Loucy (cell line): ENCODE data around the gene IQCK.

ENCODE experiments used
- H2AFZ ChIP-seq: fragments of 200-600 bp; sonication (generic); 2 replicates; pipeline ENCODE4 v1.6.0; 2016; ENCODE audit warnings: antibody characterized with exemption, mild to moderate bottlenecking, low read length, moderate library complexity
- H3F3A ChIP-seq: fragments of 200-600 bp; 2 replicates; pipeline ENCODE4 v1.6.0; 2016; ENCODE audit warnings: antibody characterized with exemption, low read depth, mild to moderate bottlenecking
- H3K27me3 ChIP-seq: fragments of 200-600 bp; sonication (generic); 2 replicates; pipeline ENCODE4 v1.6.1; 2014; ENCODE audit warnings: low read length, mild to moderate bottlenecking; ENCODE audit not compliant: insufficient read depth, poor library complexity, severe bottlenecking
- H3K36me3 ChIP-seq: fragments of 200-600 bp; sonication (generic); 2 replicates; pipeline ENCODE4 v1.6.1; 2016; ENCODE audit warnings: low read length; ENCODE audit not compliant: insufficient read depth
- H3K4me1 ChIP-seq: fragments of 200-600 bp; sonication (generic); 2 replicates; pipeline ENCODE4 v1.5.1; 2014; ENCODE audit warnings: low read length, mild to moderate bottlenecking; ENCODE audit not compliant: insufficient read depth, poor library complexity, severe bottlenecking
- H3K4me2 ChIP-seq: fragments of 200-600 bp; sonication (generic); 2 replicates; pipeline ENCODE4 v1.6.0; 2014; ENCODE audit warnings: antibody characterized with exemption, low read length, low read depth, mild to moderate bottlenecking; ENCODE audit not compliant: poor library complexity, severe bottlenecking
- H3K4me3 ChIP-seq: fragments of 200-600 bp; sonication (generic); 2 replicates; pipeline ENCODE4 v1.5.1; 2014; ENCODE audit warnings: low read length, mild to moderate bottlenecking, mixed read lengths; ENCODE audit not compliant: poor library complexity, severe bottlenecking
- H3K79me2 ChIP-seq: fragments of 200-600 bp; sonication (generic); 2 replicates; pipeline ENCODE4 v1.6.1; 2014; ENCODE audit warnings: low read length; ENCODE audit not compliant: insufficient read depth
- H3K9ac ChIP-seq: fragments of 200-600 bp; sonication (generic); 2 replicates; pipeline ENCODE4 v1.6.0; 2014; ENCODE audit warnings: mild to moderate bottlenecking, low read depth, low read length, moderate library complexity; ENCODE audit not compliant: poor library complexity, severe bottlenecking
- H3K9me2 ChIP-seq: fragments of 200-600 bp; sonication (generic); replicated peaks from 2 replicates; pipeline ENCODE4 v1.6.1; 2016; ENCODE audit warnings: low read depth, low read length, mixed read lengths
- H3K9me3 ChIP-seq: fragments of 200-600 bp; sonication (generic); 2 replicates; pipeline ENCODE4 v1.6.1; 2014; ENCODE audit warnings: mild to moderate bottlenecking, antibody characterized with exemption, low read length, low read depth; ENCODE audit not compliant: insufficient read depth
- H4K20me1 ChIP-seq: fragments of 200-600 bp; sonication (generic); 2 replicates; pipeline ENCODE4 v1.6.0; 2014; ENCODE audit warnings: antibody characterized with exemption, low read length, mild to moderate bottlenecking; ENCODE audit not compliant: insufficient read depth, poor library complexity, severe bottlenecking
- EZH2phosphoT487 ChIP-seq: fragments of 200-600 bp; IDR thresholded peaks from 2 replicates; pipeline ENCODE4 v1.6.1; 2018; ENCODE audit warnings: antibody characterized with exemption, mild to moderate bottlenecking, moderate library complexity, borderline replicate concordance
- TF ChIP-seq, protein P1 (sequence below): fragments of 200-600 bp; sonication (generic); conservative IDR thresholded peaks from 2 replicates; pipeline ENCODE4 v1.5.1; 2014; ENCODE audit warnings: mild to moderate bottlenecking, antibody characterized with exemption, low read length

Gene IQCK

DNA sequence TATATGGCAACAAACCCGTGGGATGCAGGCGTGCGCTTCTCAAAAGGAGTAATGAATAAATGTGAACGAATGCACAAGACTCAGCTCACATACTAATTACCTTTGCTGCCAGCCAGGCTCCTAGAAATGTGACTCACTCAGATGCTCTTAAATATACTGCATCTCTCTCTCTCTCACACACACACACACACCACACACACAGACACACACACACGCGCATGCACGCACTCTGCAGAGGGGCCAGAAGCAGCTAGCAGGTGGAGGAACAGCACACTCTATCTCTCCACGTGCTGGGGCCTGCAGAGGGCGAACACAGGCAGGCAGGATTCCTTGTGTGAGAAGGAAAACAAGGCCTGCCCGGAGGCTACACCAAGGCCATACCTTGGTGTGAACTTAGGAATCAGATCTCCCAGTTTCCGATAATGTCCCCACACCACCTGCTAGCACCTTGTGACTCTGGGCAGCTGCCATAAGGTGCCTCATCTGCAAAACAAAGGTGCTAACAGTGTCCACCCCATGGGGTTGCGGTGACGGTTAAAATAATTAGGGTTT lies 161.2 kb downstream of the IQCK start:
- Histone ChIP-seq H3F3A (no peaks in the 10 kb centered on the region), H3K9me3 (no peaks in the 10 kb centered on the region), H3K27me3 (no peaks in the 10 kb centered on the region), H3K4me1 (no peaks in the 10 kb centered on the region), H3K4me3 (no peak overlapping the region), H3K9me2 (no peaks in the 10 kb centered on the region), H3K36me3 (no peaks in the 10 kb centered on the region), H3K79me2 (no peaks in the 10 kb centered on the region), H4K20me1 (no peaks in the 10 kb centered on the region), H3K4me2 (no peak overlapping the region), H2AFZ (no peak overlapping the region), H3K9ac (no peak overlapping the region)
- TF ChIP-seq, protein P1, sequence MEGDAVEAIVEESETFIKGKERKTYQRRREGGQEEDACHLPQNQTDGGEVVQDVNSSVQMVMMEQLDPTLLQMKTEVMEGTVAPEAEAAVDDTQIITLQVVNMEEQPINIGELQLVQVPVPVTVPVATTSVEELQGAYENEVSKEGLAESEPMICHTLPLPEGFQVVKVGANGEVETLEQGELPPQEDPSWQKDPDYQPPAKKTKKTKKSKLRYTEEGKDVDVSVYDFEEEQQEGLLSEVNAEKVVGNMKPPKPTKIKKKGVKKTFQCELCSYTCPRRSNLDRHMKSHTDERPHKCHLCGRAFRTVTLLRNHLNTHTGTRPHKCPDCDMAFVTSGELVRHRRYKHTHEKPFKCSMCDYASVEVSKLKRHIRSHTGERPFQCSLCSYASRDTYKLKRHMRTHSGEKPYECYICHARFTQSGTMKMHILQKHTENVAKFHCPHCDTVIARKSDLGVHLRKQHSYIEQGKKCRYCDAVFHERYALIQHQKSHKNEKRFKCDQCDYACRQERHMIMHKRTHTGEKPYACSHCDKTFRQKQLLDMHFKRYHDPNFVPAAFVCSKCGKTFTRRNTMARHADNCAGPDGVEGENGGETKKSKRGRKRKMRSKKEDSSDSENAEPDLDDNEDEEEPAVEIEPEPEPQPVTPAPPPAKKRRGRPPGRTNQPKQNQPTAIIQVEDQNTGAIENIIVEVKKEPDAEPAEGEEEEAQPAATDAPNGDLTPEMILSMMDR = no peak
- TF ChIP-seq EZH2phosphoT487 = no peak

DNA sequence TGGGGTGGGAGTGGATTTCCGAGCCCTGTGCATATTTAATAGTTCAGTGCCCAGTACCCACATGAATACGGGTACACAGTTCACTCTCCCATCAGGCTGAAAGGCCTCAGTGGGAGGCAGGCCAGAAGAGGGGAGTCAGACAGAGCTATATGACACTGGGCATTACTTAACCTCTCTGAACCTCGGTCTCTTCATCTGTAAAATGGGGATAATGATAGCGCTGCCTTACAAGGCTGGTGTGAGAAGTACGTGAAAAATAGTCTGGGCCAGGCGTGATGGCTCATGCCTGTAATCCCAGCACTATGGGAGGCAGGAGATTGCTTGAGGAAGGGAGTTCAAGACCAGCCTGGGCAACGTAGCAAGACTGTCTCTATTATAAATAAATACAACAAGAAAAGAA lies 163.0 kb downstream of the IQCK start:
- H3K79me2 ChIP-seq = no peaks in the 10 kb centered on the region
- H3K9me2 ChIP-seq = no peaks in the 10 kb centered on the region
- TF ChIP-seq, protein P1 = no peak
- no peak for TF ChIP-seq EZH2phosphoT487
- H3K4me1 ChIP-seq = no peaks in the 10 kb centered on the region
- no peaks in the 10 kb centered on the region for H3K27me3 ChIP-seq
- H3K36me3 ChIP-seq = no peaks in the 10 kb centered on the region
- H2AFZ ChIP-seq = no peak overlapping the region
- H3F3A ChIP-seq = no peaks in the 10 kb centered on the region
- no peak overlapping the region for H3K4me3 ChIP-seq
- H4K20me1 ChIP-seq = no peaks in the 10 kb centered on the region
- H3K4me2 ChIP-seq = no peak overlapping the region
- no peak overlapping the region for H3K9ac ChIP-seq
- no peaks in the 10 kb centered on the region for H3K9me3 ChIP-seq

- no peak overlapping the region for H3K9ac ChIP-seq
Measured at GRCh38 chr16:19881783-19882182, 163.7 kb downstream of the IQCK start.

More at GRCh38 chr16:19881783-19882182, 163.7 kb downstream of the IQCK start:
- no peaks in the 10 kb centered on the region for H3K9me3 ChIP-seq
- TF ChIP-seq, protein P1 = no peak
- no peak for TF ChIP-seq EZH2phosphoT487
- H3K4me1 ChIP-seq = no peaks in the 10 kb centered on the region
- H2AFZ ChIP-seq = no peak overlapping the region
- no peaks in the 10 kb centered on the region for H3K79me2 ChIP-seq
- H3K4me3 ChIP-seq = no peak overlapping the region
- no peaks in the 10 kb centered on the region for H3K27me3 ChIP-seq
- H4K20me1 ChIP-seq = no peaks in the 10 kb centered on the region
- no peaks in the 10 kb centered on the region for H3F3A ChIP-seq
- no peaks in the 10 kb centered on the region for H3K9me2 ChIP-seq
- H3K36me3 ChIP-seq = no peaks in the 10 kb centered on the region
- H3K4me2 ChIP-seq = no peak overlapping the region
